IPS-18a (cell line): ENCODE measurements around the gene SLC4A7.
"Not testable (repeated sequence)": the region's sequence is repeated elsewhere in the genome, so short reads cannot be mapped to it uniquely, and the experiment has no call there.

Experiments used
- H3K27ac ChIP-seq: one replicate; pipeline ENCODE4 v1.5.1; 2013; ENCODE audit warnings: low read length
- H3K27me3 ChIP-seq: one replicate; pipeline ENCODE4 v1.6.1; 2013; ENCODE audit warnings: mild to moderate bottlenecking, low read length; ENCODE audit not compliant: control insufficient read depth, insufficient read depth
- H3K36me3 ChIP-seq: one replicate; pipeline ENCODE4 v1.6.1; 2013; ENCODE audit warnings: low read depth, low read length; ENCODE audit not compliant: control insufficient read depth
- H3K4me1 ChIP-seq: one replicate; pipeline ENCODE4 v1.6.1; 2013; ENCODE audit warnings: low read depth, low read length; ENCODE audit not compliant: control insufficient read depth
- H3K4me3 ChIP-seq: one replicate; pipeline ENCODE4 v1.5.1; 2013; ENCODE audit warnings: low read length
- H3K9ac ChIP-seq: one replicate; pipeline ENCODE4 v1.6.1; 2013; ENCODE audit warnings: mild to moderate bottlenecking, low read length, moderate library complexity
- H3K9me3 ChIP-seq: one replicate; pipeline ENCODE4 v1.6.1; 2013; ENCODE audit warnings: low read depth, low read length; ENCODE audit not compliant: control insufficient read depth

Gene SLC4A7

GRCh38 chr3:27328982-27329762, 155.0 kb downstream of the SLC4A7 start:
- not testable (repeated sequence) for H3K4me1 ChIP-seq, H3K27me3 ChIP-seq, H3K9me3 ChIP-seq, H3K36me3 ChIP-seq, H3K9ac ChIP-seq, H3K27ac ChIP-seq, H3K4me3 ChIP-seq

GRCh38 chr3:27326629-27327545, 157.3 kb downstream of the SLC4A7 start:
- Histone ChIP-seq H3K9ac (no peak overlapping the region), H3K27me3 (no peaks in the 10 kb centered on the region), H3K4me1 (no peaks in the 10 kb centered on the region), H3K9me3 (no peaks in the 10 kb centered on the region), H3K36me3 (no peaks in the 10 kb centered on the region), H3K4me3 (no peak overlapping the region), H3K27ac (no peak overlapping the region)

- Histone ChIP-seq H3K4me3 (no peak overlapping the region), H3K27me3 (no peaks in the 10 kb centered on the region), H3K9me3 (no peaks in the 10 kb centered on the region), H3K27ac (no peak overlapping the region), H3K36me3 (no peaks in the 10 kb centered on the region), H3K4me1 (no peaks in the 10 kb centered on the region), H3K9ac (no peak overlapping the region)
Measured at GRCh38 chr3:27326202-27326601, 158.0 kb downstream of the SLC4A7 start.

GRCh38 chr3:27325419-27325818, 158.8 kb downstream of the SLC4A7 start:
- no peak overlapping the region for H3K9ac ChIP-seq

GRCh38 chr3:27324686-27325085, 159.5 kb downstream of the SLC4A7 start:
- Histone ChIP-seq H3K36me3 (no peaks in the 10 kb centered on the region), H3K4me1 (no peaks in the 10 kb centered on the region), H3K9ac (no peak overlapping the region), H3K27ac (no peak overlapping the region), H3K9me3 (no peaks in the 10 kb centered on the region), H3K4me3 (no peak overlapping the region), H3K27me3 (no peaks in the 10 kb centered on the region)

More at GRCh38 chr3:27325419-27325818, 158.8 kb downstream of the SLC4A7 start:
- Histone ChIP-seq H3K9me3 (no peaks in the 10 kb centered on the region), H3K27me3 (no peaks in the 10 kb centered on the region), H3K4me3 (no peak overlapping the region), H3K4me1 (no peaks in the 10 kb centered on the region), H3K27ac (no peak overlapping the region), H3K36me3 (no peaks in the 10 kb centered on the region)

GRCh38 chr3:27323087-27323570, 161.1 kb downstream of the SLC4A7 start:
- Histone ChIP-seq H3K27ac (no peak overlapping the region), H3K9ac (no peak overlapping the region), H3K4me3 (no peak overlapping the region), H3K36me3 (no peaks in the 10 kb centered on the region), H3K4me1 (no peaks in the 10 kb centered on the region), H3K27me3 (no peaks in the 10 kb centered on the region), H3K9me3 (no peaks in the 10 kb centered on the region)
